K562 (cell line): ENCODE data around the gene TMEM176B. TPM values are rescaled to one million over a fixed set of nuclear protein-coding genes. Genes with fewer than 3 reads are reported as not detected.

Experiments used
- ATAC-seq: fragments of 200-7000 bp; cut with Tn5 transposase; 3 replicates; pipeline ENCODE4 v1.9.1; 2020; ENCODE audit warnings: moderate library complexity
- BruUV-seq: library from RNA; stranded (reverse); fragments of 400-500 nt; replicated peaks from 2 replicates; lab custom pipeline; 2021; lab: Mats Ljungman, UMichigan
- CTCF ChIA-PET: fragments of 300-600 bp; formaldehyde crosslinking; extraction: SDS; loops from one replicate; lab custom pipeline; 2021; ENCODE audit warnings: low intra/inter-chr PET ratio; lab: Yijun Ruan, JAX
- POLR2A ChIA-PET: fragments of 300-600, 350-650 bp; sonication (Branson Sonifier 250); formaldehyde crosslinking; extraction: SDS; loops from one replicate; lab custom pipeline; 2021; ENCODE audit warnings: antibody characterized with exemption, inconsistent platforms; lab: Yijun Ruan, JAX
- DNase-seq, 4 experiments: peaks; one replicate each; pipeline versions ENCODE4 v3.0.0 to v3.0.0-alpha.2; 2011 to 2018; ENCODE audit warnings: low spot score in 3 of 4, mixed read lengths in 3 of 4; ENCODE audit errors: extremely low read depth in 1 of 4
- FAIRE-seq: peaks from 2 replicates; lab custom pipeline; 2011; peaks lifted over from hg19 to GRCh38; lab: Jason Lieb, UNC
- H2AFZ ChIP-seq: 2 replicates; pipeline ENCODE4 v1.6.0; 2011; ENCODE audit warnings: low read depth, low read length, control low read depth, inconsistent platforms
- H3K27ac ChIP-seq: fragments of 200-600 bp; 3 replicates; pipeline ENCODE4 v1.8.0; 2011; ENCODE audit warnings: low read depth, mild to moderate bottlenecking, control low read depth, inconsistent platforms, low read length, moderate library complexity, mixed read lengths; ENCODE audit errors: extremely low read depth
- H3K27me3 ChIP-seq, 2 experiments: fragments of 300-600 bp in 1 of 2; 2 replicates in 1 of 2; 3 replicates in 1 of 2; pipeline versions ENCODE4 v1.6.0 to v1.8.0; 2011; ENCODE audit warnings: inconsistent platforms in 2 of 2, low read length in 2 of 2, mild to moderate bottlenecking in 1 of 2, mixed read lengths in 1 of 2, moderate library complexity in 1 of 2; ENCODE audit not compliant: control insufficient read depth in 2 of 2, insufficient read depth in 2 of 2
- H3K36me3 ChIP-seq: fragments of 300-600 bp; 3 replicates; pipeline ENCODE4 v1.8.0; 2011; ENCODE audit warnings: mild to moderate bottlenecking, low read length, inconsistent platforms; ENCODE audit not compliant: control insufficient read depth, insufficient read depth
- H3K4me1 ChIP-seq, 2 experiments: fragments of 200-600 bp in 1 of 2; replicated peaks in 1 of 2; 2 replicates in 1 of 2; 3 replicates in 1 of 2; pipeline versions ENCODE4 v1.5.1 to v1.8.0; 2011; ENCODE audit warnings: inconsistent platforms in 2 of 2, low read length in 2 of 2, mild to moderate bottlenecking in 1 of 2, mixed read lengths in 1 of 2, moderate library complexity in 1 of 2; ENCODE audit not compliant: control insufficient read depth in 2 of 2, insufficient read depth in 2 of 2
- H3K4me2 ChIP-seq: 2 replicates; pipeline ENCODE4 v1.6.1; 2011; ENCODE audit warnings: low read length, control low read depth, inconsistent platforms, mixed read lengths; ENCODE audit not compliant: insufficient read depth
- H3K4me3 ChIP-seq: fragments of 200-600 bp; sonication (generic), shearing (Covaris generic); 2 replicates; pipeline ENCODE4 v1.5.1; 2016; ENCODE audit warnings: control low read depth, inconsistent platforms
- H3K79me2 ChIP-seq: fragments of 200-600 bp; 3 replicates; pipeline ENCODE4 v1.8.0; 2011; ENCODE audit warnings: low read length, inconsistent platforms; ENCODE audit not compliant: control insufficient read depth, insufficient read depth
- H3K9ac ChIP-seq, 2 experiments: 2 replicates each; pipeline versions ENCODE4 v1.6.0 to v1.6.1; 2011; ENCODE audit warnings: low read depth in 2 of 2, low read length in 2 of 2, control low read depth in 1 of 2, inconsistent platforms in 1 of 2, mild to moderate bottlenecking in 1 of 2, mixed read lengths in 1 of 2; ENCODE audit not compliant: insufficient read depth in 1 of 2
- H3K9me1 ChIP-seq: one replicate; pipeline ENCODE4 v1.6.0; 2011; ENCODE audit warnings: inconsistent platforms, mild to moderate bottlenecking, low read length, moderate library complexity; ENCODE audit not compliant: control insufficient read depth, insufficient read depth
- H3K9me3 ChIP-seq: replicated peaks from 2 replicates; pipeline ENCODE4 v1.5.1; 2011; ENCODE audit warnings: low read depth, low read length, inconsistent platforms; ENCODE audit not compliant: control insufficient read depth, insufficient read depth
- H4K20me1 ChIP-seq: replicated peaks from 2 replicates; pipeline ENCODE4 v1.6.1; 2011; ENCODE audit warnings: low read length, inconsistent platforms, mixed read lengths; ENCODE audit not compliant: control insufficient read depth, insufficient read depth
- ATF6 ChIP-seq: sonication (generic); formaldehyde crosslinking; IDR thresholded peaks from 2 replicates; pipeline ENCODE4 v1.4.0; 2020; ENCODE audit warnings: mild to moderate bottlenecking, missing genetic modification reagents
- CCNT2 ChIP-seq: IDR thresholded peaks from 2 replicates; pipeline ENCODE4 v1.6.1; 2011; ENCODE audit warnings: borderline replicate concordance, low read depth, mild to moderate bottlenecking, moderate library complexity, mixed read lengths, low read length; ENCODE audit not compliant: insufficient read length; ENCODE audit errors: extremely low read depth
- KDM4B ChIP-seq, 2 experiments: fragments of 450-650 bp in 1 of 2; sonication (generic) in 1 of 2; IDR thresholded peaks; 2 replicates each; pipeline ENCODE4 v1.6.1; 2016 to 2017; ENCODE audit warnings: borderline replicate concordance in 2 of 2, antibody characterized with exemption in 1 of 2, low read depth in 1 of 2, mild to moderate bottlenecking in 1 of 2
- NR2F6 ChIP-seq: fragments of 450-650 bp; formaldehyde crosslinking; IDR thresholded peaks from 2 replicates; pipeline ENCODE4 v1.4.0; 2020; ENCODE audit warnings: mild to moderate bottlenecking
- PHB ChIP-seq: fragments of 250-450 bp; sonication (Bioruptor Pico); IDR thresholded peaks from 2 replicates; pipeline ENCODE4 v1.5.0; 2021
- SRSF3 ChIP-seq: fragments of 200-400 bp; formaldehyde crosslinking; IDR thresholded peaks from 2 replicates; pipeline ENCODE4 v1.6.1; 2016; ENCODE audit warnings: mild to moderate bottlenecking, low read length, moderate library complexity; ENCODE audit not compliant: insufficient read depth
- ZSCAN29 ChIP-seq: fragments of 450-650 bp; IDR thresholded peaks from 2 replicates; pipeline ENCODE4 v1.6.1; 2017
- WGBS: fragments of 100-300 bp; shearing (Covaris generic); methylation state at CpG from one replicate; pipeline ENCODE4 v1.1.6; 2016; ENCODE audit warnings: low coverage, mixed read lengths; ENCODE audit not compliant: insufficient coverage; ENCODE audit errors: missing lambda C conversion rate; 5-methylcytosine and 5-hydroxymethylcytosine counted together
- in situ Hi-C: fragments of 300-500 bp; cut with MboI; formaldehyde crosslinking; loops from 4 replicates; pipeline ENCODE4 v1.15.0; 2018; ENCODE audit warnings: inconsistent platforms, mixed read lengths
- intact Hi-C: fragments of 100-400 bp; cut with micrococcal nuclease; formaldehyde crosslinking; loops from 2 replicates; pipeline ENCODE4 v1.14.2; 2022
- polyA plus RNA-seq, 8 experiments: library from polyadenylated mRNA; depleted of rRNA in 4 of 8; stranded (reverse) in 5 of 8; unstranded in 3 of 8; fragments of >200 nt; fragmentation: Nextera tagmentation in 2 of 8; fragmentation: Illumina TruSeq in 1 of 8; extraction: Ambion mirVana in 2 of 8; extraction: Trizol in 1 of 8; gene quantifications; 2 replicates each; pipeline versions ENCODE4 v1.2.1 to v1.2.3, GENCODE V29; 2011 to 2014; ENCODE audit warnings: inconsistent platforms in 1 of 8, missing spikeins in 1 of 8
- total RNA-seq, 7 experiments: library from RNA; depleted of rRNA in 6 of 7; stranded (reverse); fragments of >200 nt in 6 of 7; fragmentation: Illumina TruSeq in 2 of 7; extraction: Trizol in 2 of 7; gene quantifications; 2 replicates each; pipeline versions ENCODE4 v1.2.1 to v1.2.3, GENCODE V29; 2011 to 2021; ENCODE audit warnings: low replicate concordance in 1 of 7

Gene TMEM176B
- total and polyA plus RNA-seq, 9 of the 15 experiments (the other 6 are each of a cell fraction or from before 2014, with no cell fraction given), result 0.19 to 0.60 TPM; not detected in 7

- in situ Hi-C loops (no loop called here), intact Hi-C loops (no loop called here)
- no peaks in the 10 kb centered on the region for H3K79me2 ChIP-seq
- DNase-seq (no peak), ATAC-seq (no peak)
- no peak overlapping the region for H3K27ac ChIP-seq
- no peak overlapping the region for H3K4me2 ChIP-seq
- peaks cover 5% of the 10 kb centered on the region; the same call in 1 of the 2 replicates for H4K20me1 ChIP-seq
- H3K27me3 ChIP-seq, result peaks cover 18 to 44% of the 10 kb centered on the region in 2 experiments; a peak in 4 of 5 replicates
- no peaks in the 10 kb centered on the region for H3K9me1 ChIP-seq
- no peak overlapping the region for H2AFZ ChIP-seq
- WGBS, result 0% methylated on average over 5 of the region's 5 CpGs
- H3K9me3 ChIP-seq, result no peaks in the 10 kb centered on the region
- no peak overlapping the region for H3K9ac ChIP-seq
- POLR2A ChIA-PET, result no interaction called here
- H3K36me3 ChIP-seq, result no peaks in the 10 kb centered on the region
- TF ChIP-seq ATF6 (CRISPR knock-in tag) (no peak), PHB (CRISPR knock-in tag) (no peak), ZSCAN29 (no peak), KDM4B (IDR thresholded peaks at IDR 0.05; ENCODE audit: borderline replicate concordance in 2 of 2, low read depth in 1 of 2) (no peak), NR2F6 (no peak), CCNT2 (no peak), SRSF3 (no peak)
- TF ChIP-seq, all 486 proteins: peak for 0
- BruUV-seq, result no TSS peak
- Histone ChIP-seq H3K4me1 (no peaks in the 10 kb centered on the region), H3K4me3 (no peak overlapping the region)
- CTCF ChIA-PET, result no interaction called here
- FAIRE-seq, result no peak
These were observed 55.1 kb downstream of the TMEM176B start for GRCh38 chr7:150745086-150745485.
